Heart right ventricle (tissue), 16 donors: ENCODE data around the gene TWNK. TPM values are rescaled to one million over a fixed set of nuclear protein-coding genes. Genes with fewer than 3 reads are reported as not detected.
A peak's percentile ranks its signal among the peaks of the same experiment; 100 is the strongest.

Experiments
- ATAC-seq, 8 donors: fragments of 200-7000 bp; cut with Tn5 transposase; one replicate each; pipeline ENCODE4 v1.9.1; 2020; ENCODE audit warnings: mild to moderate bottlenecking in 8 of 8, moderate library complexity in 8 of 8, moderate number of reproducible peaks in 1 of 8
- DNase-seq, 2 donors: peaks; one replicate each; pipeline ENCODE4 v3.0.0-alpha.2; 2020
- H3K27ac ChIP-seq, 10 donors: fragments of 200-600 bp; sonication (generic) in 2 of 10; one replicate each; pipeline versions ENCODE4 v1.5.0 to v1.8.0; 2020 to 2022; ENCODE audit warnings: mild to moderate bottlenecking in 3 of 10
- H3K27me3 ChIP-seq, 7 donors: fragments of 200-600 bp; one replicate each; pipeline ENCODE4 v1.8.0; 2021 to 2022; ENCODE audit warnings: mild to moderate bottlenecking in 2 of 7
- H3K36me3 ChIP-seq, 9 donors: fragments of 200-600 bp; sonication (generic) in 1 of 9; one replicate each; pipeline versions ENCODE4 v1.5.0 to v1.8.0; 2020 to 2022; ENCODE audit warnings: mild to moderate bottlenecking in 2 of 9
- H3K4me1 ChIP-seq, 9 donors: fragments of 200-600 bp; sonication (generic) in 1 of 9; one replicate each; pipeline versions ENCODE4 v1.5.0 to v1.8.0; 2020 to 2022; ENCODE audit warnings: mild to moderate bottlenecking in 4 of 9
- H3K4me3 ChIP-seq, 10 donors: fragments of 200-600 bp; sonication (generic) in 2 of 10; one replicate each; pipeline versions ENCODE4 v1.5.0 to v1.8.0; 2020 to 2022; ENCODE audit warnings: mild to moderate bottlenecking in 7 of 10, moderate library complexity in 2 of 10
- H3K9me3 ChIP-seq, 11 donors: fragments of 200-600 bp in 10 of 11; sonication (generic) in 2 of 11; one replicate each; pipeline versions ENCODE4 v1.5.0 to v1.8.0; 2013 to 2022; ENCODE audit warnings: mild to moderate bottlenecking in 2 of 11, control low read depth in 1 of 11, moderate library complexity in 1 of 11
- CTCF ChIP-seq, 9 donors: fragments of 200-600 bp; sonication (generic) in 2 of 9; IDR thresholded peaks; one replicate each; pipeline versions ENCODE4 v1.5.0 to v1.8.0; 2021 to 2022; ENCODE audit warnings: antibody characterized with exemption in 9 of 9, mild to moderate bottlenecking in 5 of 9, moderate library complexity in 1 of 9
- WGBS, 2 donors: extraction: QIAGEN DNeasy Blood & Tissue Kit; methylation state at CpG; one replicate each; pipeline ENCODE4 v1.1.7; 2013; ENCODE audit warnings: inconsistent platforms in 1 of 2; 5-methylcytosine and 5-hydroxymethylcytosine counted together
- intact Hi-C, 10 donors: fragments of 100-400 bp; cut with DNase I; formaldehyde crosslinking; loops; one replicate each; pipeline versions ENCODE4 v1.11.1 to v1.14.2; 2022
- polyA plus RNA-seq, 2 donors: library from polyadenylated mRNA; stranded (reverse); fragments of 200-250 nt; gene quantifications; one replicate each; pipeline ENCODE4 v1.2.3, GENCODE V29; 2013
- total RNA-seq, 10 donors: library from RNA; stranded (reverse); fragmentation: NEBNext Ultra II Directional in 3 of 10; extraction: Animal tissue kit (Norgen Biotek cat#: 25700) in 3 of 10; gene quantifications; one replicate each; pipeline versions ENCODE4 v1.2.1 to v1.2.4, GENCODE V29; 2021 to 2023
- donor health status: Arrhythmogenic right ventricular cardiomyopathy.
- donor health status: ischemic (EF 13 %, LVEDD 7.1; RV severe dilation, severe dysfunction).
- donor health status: healthy with polysubstance abuse.
- donor health status: DM: no; HTN: yes; CAD: no.
- donor health status: DM: no; HTN: no; CAD: no.
- donor health status: ischemic (EF 25% LVEDD 6.9; RV normal size, moderate dysfunction).
- donor health status: ischemic (EF 25% LVEDD 5.7; RV mildly dilated, moderate dysfunction).
- donor health status: healthy.
- donor health status: DM: yes; HTN: yes; CAD: no.
- donor health status: Ischemic cardiomyopathy.
- donor health status: ischemic (EF 35%, LVEDD 5.7; RV mildly dilated, moderate dysfunction).
- donor health status: nonischemic (EF 11% LVEDD 7.7; RV severe dilation, severe dysfunction).
- donor health status: DM: yes; HTN: yes; CAD: no.
- donor health status: PGD.
- donor health status: ischemic (EF 29% LVEDD 5.4; RV normal size, mild dysfunction).
- donor health status: nonischemic (EF 23%, LVEDD 6.1; RV moderate dilation, normal function).

The TWNK gene
- total and polyA plus RNA-seq, 12 donors = 4.2 to 7.7 (median 5.4) TPM

DNA sequence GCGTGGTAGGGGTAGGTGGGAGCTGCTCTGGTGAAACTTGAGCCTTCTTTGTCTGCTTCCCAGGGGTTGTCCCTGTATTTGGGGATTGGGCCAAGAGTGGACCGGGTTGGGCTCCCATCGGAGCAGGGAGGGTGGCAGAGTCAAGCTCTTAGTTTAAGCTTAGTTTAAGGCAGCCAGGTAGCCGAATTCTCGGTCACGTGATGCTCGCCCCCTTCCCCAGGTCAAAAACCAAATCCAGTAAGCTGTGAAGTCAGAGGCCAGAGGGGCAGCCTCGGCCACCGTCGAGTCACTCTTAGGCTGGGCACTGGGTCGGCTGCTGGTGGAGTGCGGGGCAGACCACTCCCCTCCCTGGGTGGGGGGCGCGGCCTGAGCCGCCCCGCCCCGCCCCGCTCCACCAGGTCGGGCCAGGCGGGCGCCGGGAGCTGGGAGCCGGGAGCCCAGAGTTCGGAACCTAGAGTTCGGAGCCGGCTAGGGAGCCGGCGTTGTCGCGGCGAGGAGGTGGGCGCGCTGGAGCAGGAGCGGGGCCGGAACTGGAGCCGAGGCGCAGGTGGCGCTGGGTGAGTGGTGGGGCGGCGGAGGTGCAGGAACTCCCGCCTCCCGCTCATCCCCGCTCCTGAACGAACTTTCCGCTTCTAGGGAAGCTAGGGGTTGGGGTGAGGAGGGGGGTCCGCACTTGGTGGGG lies 9.5 kb downstream of the TWNK start:
- H3K36me3 ChIP-seq = peaks cover 0 to 23% (median 0%) of the 10 kb centered on the region in 9 donors
- peaks cover 7 to 45% (median 35%) of the 10 kb centered on the region in 9 donors for H3K4me1 ChIP-seq
- H3K9me3 ChIP-seq = no peaks in the 10 kb centered on the region
- DNase-seq = peak in 1 of 2 donors; percentile 48
- 5% methylated on average over 43 to 46 of the region's 46 CpGs for WGBS, 2 donors
- H3K4me3 ChIP-seq = peak overlapping the region; percentile 44 to 93 (median 85)
- intact Hi-C loops = loop anchor here in 3 of 10 donors (1.0 to 10.0 kb wide), 5 partner anchors 16 to 68 kb away; partner anchors contain the start of genes KAZALD1 (in 2 of the 3), PDZD7 (in 1 of the 3) and SFXN3 (in 1 of the 3)
- peak in 1 of 8 donors; percentile 4 for ATAC-seq
- TF ChIP-seq CTCF (IDR thresholded peaks at IDR 0.05) = no peak
- peak overlapping the region; percentile 98 to 100 (median 100) for H3K27ac ChIP-seq
- H3K27me3 ChIP-seq = no peaks in the 10 kb centered on the region

DNA sequence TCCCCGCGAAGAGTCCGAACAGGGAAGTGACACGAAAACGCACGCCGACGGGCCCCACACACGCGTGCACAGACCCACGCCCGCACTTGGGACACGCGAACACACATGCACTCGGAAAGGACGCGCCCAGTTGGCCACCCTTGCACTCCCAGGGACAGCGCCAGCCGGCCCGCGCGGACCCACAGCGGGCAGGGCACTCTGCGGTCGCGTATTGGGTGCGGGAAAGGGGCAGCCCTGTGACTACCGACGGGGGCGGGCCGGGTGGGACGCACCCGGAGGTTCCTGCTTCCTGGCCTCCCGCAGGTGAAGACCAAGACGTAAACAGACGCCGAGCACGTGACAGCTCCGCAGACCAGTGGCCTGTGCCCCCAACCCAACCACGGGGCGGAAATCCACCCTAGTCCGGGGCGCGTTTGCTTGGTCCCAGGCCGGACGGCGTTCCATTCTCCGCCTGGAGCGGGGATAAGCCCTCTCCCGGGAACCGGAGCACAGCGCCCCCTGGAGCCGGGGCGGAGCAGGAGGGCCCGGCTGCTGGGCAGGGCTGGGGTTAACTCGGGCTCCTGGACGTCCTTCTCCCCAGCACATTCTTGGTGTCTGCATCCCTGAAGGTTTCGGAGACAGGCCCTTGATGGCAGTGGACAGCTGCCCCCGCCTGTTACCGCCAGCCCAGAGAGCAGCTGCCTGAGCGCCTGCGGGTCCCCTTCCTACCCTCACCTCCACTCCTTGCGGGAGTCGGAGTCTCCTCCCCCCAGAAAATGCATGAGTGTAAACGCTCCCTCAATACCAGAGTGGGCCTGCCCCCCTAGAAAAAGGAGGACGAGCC lies 10.2 kb downstream of the TWNK start:
- peak overlapping the region; percentile 98 to 100 (median 100) for H3K27ac ChIP-seq
- TF ChIP-seq CTCF (IDR thresholded peaks at IDR 0.05) = peak; percentile 76 to 96 (median 90)
- no peaks in the 10 kb centered on the region for H3K27me3 ChIP-seq
- 1% methylated on average over 66 of the region's 66 CpGs for WGBS, 2 donors
- peaks cover 15 to 52% (median 42%) of the 10 kb centered on the region in 9 donors for H3K4me1 ChIP-seq
- H3K36me3 ChIP-seq = peaks cover 0 to 18% (median 0%) of the 10 kb centered on the region in 9 donors
- DNase-seq (peak; percentile 73 to 87), ATAC-seq (peak; percentile 30 to 66 (median 56))
- intact Hi-C loops = loop anchor here in 5 of 10 donors (1.0 to 10.0 kb wide), 5 partner anchors 15 to 67 kb away; partner anchors contain the start of genes KAZALD1 (in 2 of the 5), PDZD7 (in 1 of the 5) and SFXN3 (in 1 of the 5)
- H3K9me3 ChIP-seq = no peaks in the 10 kb centered on the region
- H3K4me3 ChIP-seq = peak overlapping the region; percentile 44 to 93 (median 85)

GRCh38 chr10:100998183-100998990 lies 11.0 kb downstream of the TWNK start:
- ATAC-seq (peak; percentile 50 to 81 (median 72)), DNase-seq (peak; percentile 86 to 90)
- Histone ChIP-seq H3K27ac (peak overlapping the region; percentile 98 to 100 (median 100)), H3K36me3 (peaks cover 0 to 18% (median 8%) of the 10 kb centered on the region in 9 donors), H3K9me3 (no peaks in the 10 kb centered on the region), H3K4me1 (peaks cover 16 to 59% (median 51%) of the 10 kb centered on the region in 9 donors), H3K4me3 (peak overlapping the region; percentile 61 to 93 (median 85)), H3K27me3 (no peaks in the 10 kb centered on the region)
- intact Hi-C loops = loop anchor here in 4 of 10 donors (1.0 to 10.0 kb wide), 5 partner anchors 14 to 66 kb away; partner anchors contain the start of genes KAZALD1 (in 2 of the 4), PDZD7 (in 1 of the 4) and SFXN3 (in 1 of the 4)
- TF ChIP-seq CTCF (IDR thresholded peaks at IDR 0.05) = no peak
- WGBS, 2 donors = 1% methylated on average over 25 of the region's 25 CpGs
